Activated T-cell treated with anti-CD3 and anti-CD28 coated beads for 4 hours (primary cell): ENCODE data around the gene ZNRF1.
"Not testable (repeated sequence)": the region's sequence is repeated elsewhere in the genome, so short reads cannot be mapped to it uniquely, and the experiment has no call there.

Experiments used
- DNase-seq: peaks from one replicate; pipeline ENCODE4 v3.0.0-alpha.2; 2020

Gene ZNRF1

GRCh38 chr16:75116911-75117245 lies 118.1 kb downstream of the ZNRF1 start:
- no peak for DNase-seq

GRCh38 chr16:75118943-75119539 lies 120.2 kb downstream of the ZNRF1 start:
- DNase-seq: no peak

- DNase-seq: no peak
These were observed 121.4 kb downstream of the ZNRF1 start for GRCh38 chr16:75120253-75120652.

GRCh38 chr16:75121949-75122568 lies 123.2 kb downstream of the ZNRF1 start:
- no peak for DNase-seq

- no peak for DNase-seq
These were observed 123.8 kb downstream of the ZNRF1 start for GRCh38 chr16:75122609-75123008.

- DNase-seq: no peak
These were observed 129.0 kb downstream of the ZNRF1 start for GRCh38 chr16:75127713-75128415.

- DNase-seq: not testable (repeated sequence)
These were observed 130.8 kb downstream of the ZNRF1 start for GRCh38 chr16:75129421-75130149.

GRCh38 chr16:75130150-75130771 lies 131.4 kb downstream of the ZNRF1 start:
- no peak for DNase-seq

GRCh38 chr16:75131081-75131480 lies 132.3 kb downstream of the ZNRF1 start:
- DNase-seq: no peak

- DNase-seq: no peak
These were observed 139.4 kb downstream of the ZNRF1 start for GRCh38 chr16:75138233-75138632.

GRCh38 chr16:75138636-75139035 lies 139.8 kb downstream of the ZNRF1 start:
- DNase-seq: no peak

- no peak for DNase-seq
These were observed 140.7 kb downstream of the ZNRF1 start for GRCh38 chr16:75139498-75139897.

- DNase-seq: no peak
These were observed 145.1 kb downstream of the ZNRF1 start for GRCh38 chr16:75143941-75144340.

- no peak for DNase-seq
These were observed 149.1 kb downstream of the ZNRF1 start for GRCh38 chr16:75147968-75148310.

- DNase-seq: peak; percentile 93
These were observed 149.7 kb downstream of the ZNRF1 start, which contains the start of gene ZFP1 for GRCh38 chr16:75148311-75149195. TSS of gene ZFP1 (plus strand) at chr16:75148524. CDS start at chr16:75152952, 4,428 bp downstream.

- DNase-seq: no peak
These were observed 153.0 kb downstream of the ZNRF1 start for GRCh38 chr16:75151798-75152197.

- DNase-seq: no peak
These were observed 153.8 kb downstream of the ZNRF1 start for GRCh38 chr16:75152635-75153034.

- DNase-seq: no peak
These were observed 161.6 kb downstream of the ZNRF1 start for GRCh38 chr16:75160386-75160785.
